Activated T-helper 2 cell treated with anti-CD3 and anti-CD28 coated beads, Interferon-gamma antibody, Interleukin-2, Interleukin-4, amounts not matched to agents 10 μg/mL and 5 μg/mL and 100 μg/mL, durations not matched to agents 14 hours and 24 hours and 36 hours (primary cell): ENCODE measurements around the gene CEACAM4. TPM values are rescaled to one million over a fixed set of nuclear protein-coding genes. Genes with fewer than 3 reads are reported as not detected.
A peak's percentile ranks its signal among the peaks of the same experiment; 100 is the strongest.

Experiments used
- DNase-seq: peaks from one replicate; pipeline ENCODE4 v3.0.0; 2021; ENCODE audit warnings: low spot score
- H3K27ac Mint-ChIP-seq: one replicate; pipeline ENCODE4 v1.8.0; 2021; ENCODE audit warnings: mixed read lengths
- H3K27me3 Mint-ChIP-seq: one replicate; pipeline ENCODE4 v1.8.0; 2021; ENCODE audit warnings: low read depth, mixed read lengths
- H3K36me3 Mint-ChIP-seq: one replicate; pipeline ENCODE4 v1.8.0; 2021; ENCODE audit warnings: low read depth, mixed read lengths
- H3K4me1 Mint-ChIP-seq: one replicate; pipeline ENCODE4 v1.8.0; 2021; ENCODE audit warnings: low read depth, mixed read lengths
- H3K4me3 Mint-ChIP-seq: one replicate; pipeline ENCODE4 v1.8.0; 2021; ENCODE audit warnings: low read depth, mild to moderate bottlenecking, moderate library complexity, mixed read lengths
- H3K9me3 Mint-ChIP-seq: one replicate; pipeline ENCODE4 v1.8.0; 2021; ENCODE audit warnings: mixed read lengths
- intact Hi-C: fragments of 100-400 bp; cut with micrococcal nuclease; formaldehyde crosslinking; loops from one replicate; pipeline ENCODE4 v1.15.1; 2023
- total RNA-seq: library from RNA; stranded (reverse); gene quantifications from 2 replicates; pipeline ENCODE4 v1.2.3, GENCODE V29; 2022

Gene CEACAM4
- total RNA-seq, 1 donor from 2014 or later: not detected

DNA sequence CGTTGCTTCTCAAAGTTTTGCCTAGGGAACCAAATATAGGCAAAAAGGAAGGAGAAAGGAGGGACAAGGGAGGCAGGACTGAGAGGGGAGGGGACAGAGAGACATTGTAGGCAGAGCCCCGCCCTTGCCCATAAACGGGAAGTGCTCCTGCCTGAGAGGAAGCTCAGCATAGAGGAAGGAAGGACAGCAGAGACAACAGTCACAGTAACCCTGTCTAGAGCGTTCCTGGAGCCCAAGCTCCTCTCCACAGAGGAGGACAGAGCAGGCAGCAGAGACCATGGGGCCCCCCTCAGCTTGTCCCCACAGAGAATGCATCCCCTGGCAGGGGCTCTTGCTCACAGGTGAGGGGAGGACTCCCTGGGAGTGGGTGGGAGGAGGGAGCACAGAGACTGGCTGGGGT lies 50.9 kb downstream of the CEACAM4 start, which contains the start of gene CEACAM21:
TSS of gene CEACAM21 (plus strand) at position 169 of the 400 bp plus-strand sequence. CDS start at position 278, 109 bp downstream.
- peak within 1 kb of the TSS; percentile 80 for H3K4me3 Mint-ChIP-seq
- H3K4me1 Mint-ChIP-seq: peaks cover 19% of the 10 kb centered on the region
- intact Hi-C loops: no loop called here
- peak; percentile 53 for DNase-seq
- peaks cover 10% of the 10 kb centered on the region for H3K9me3 Mint-ChIP-seq
- no peaks in the 10 kb centered on the region for H3K27me3 Mint-ChIP-seq
- H3K27ac Mint-ChIP-seq: peak within 1 kb of the TSS; percentile 85
- H3K36me3 Mint-ChIP-seq: peaks cover 37% of the 10 kb centered on the region

DNA sequence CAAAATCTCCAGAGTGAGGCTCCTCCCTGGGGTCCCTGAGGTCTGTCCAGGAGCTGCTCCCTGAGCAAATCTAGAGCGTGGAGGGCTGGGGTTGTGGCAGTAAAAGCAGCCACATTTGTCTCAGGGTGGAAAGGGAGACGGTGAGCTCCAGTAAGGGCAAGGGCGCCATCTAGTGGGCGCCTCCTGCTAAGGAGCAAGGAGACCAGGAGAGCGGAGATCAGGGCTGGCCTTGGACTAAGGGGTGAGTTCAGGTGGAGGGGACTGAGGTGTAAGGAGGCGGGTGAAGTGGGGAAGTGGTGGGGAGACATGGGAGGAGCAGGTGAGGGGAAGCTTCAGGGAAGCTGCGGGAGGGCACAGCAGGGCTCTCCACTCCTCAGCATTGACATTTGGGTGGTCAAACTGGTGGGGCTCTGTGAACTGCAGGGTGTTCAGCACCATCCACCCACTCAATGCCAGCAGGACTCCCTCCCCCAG lies 56.2 kb downstream of the CEACAM4 start:
- peak; percentile 72 for DNase-seq
- H3K27ac Mint-ChIP-seq: no peak overlapping the region
- H3K36me3 Mint-ChIP-seq: peaks cover 18% of the 10 kb centered on the region
- H3K4me3 Mint-ChIP-seq: no peak overlapping the region
- intact Hi-C loops: loop anchor here (1.0 to 2.0 kb wide), 2 partner anchors 28 to 121 kb away; no protein-coding TSS in a partner anchor
- H3K9me3 Mint-ChIP-seq: no peaks in the 10 kb centered on the region
- peaks cover 2% of the 10 kb centered on the region for H3K27me3 Mint-ChIP-seq
- H3K4me1 Mint-ChIP-seq: peaks cover 9% of the 10 kb centered on the region

DNA sequence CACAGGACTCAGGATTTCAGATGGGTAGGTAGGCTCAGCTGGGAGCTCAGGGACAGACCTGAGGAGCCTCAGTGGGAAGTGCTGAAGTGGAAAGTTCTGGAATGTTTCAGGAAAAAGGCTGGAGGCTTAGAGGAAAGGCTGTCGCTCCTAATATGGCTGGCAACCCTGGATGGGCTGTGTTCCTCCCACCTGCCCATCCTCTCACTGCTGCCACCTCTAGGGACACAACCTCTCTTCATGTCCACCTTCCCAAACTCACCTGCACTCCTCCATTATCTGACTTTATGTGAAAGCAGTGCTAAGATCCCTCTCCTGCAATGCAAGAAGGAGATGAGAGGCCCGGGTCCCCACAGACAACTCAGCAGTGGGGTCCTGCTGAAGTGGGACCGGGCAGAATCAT lies 56.7 kb downstream of the CEACAM4 start:
- no peak overlapping the region for H3K4me3 Mint-ChIP-seq
- peaks cover 2% of the 10 kb centered on the region for H3K27me3 Mint-ChIP-seq
- no peaks in the 10 kb centered on the region for H3K9me3 Mint-ChIP-seq
- no peak for DNase-seq
- intact Hi-C loops: loop anchor here (1.0 to 2.0 kb wide), 2 partner anchors 27 to 121 kb away; no protein-coding TSS in a partner anchor
- peaks cover 6% of the 10 kb centered on the region for H3K4me1 Mint-ChIP-seq
- peaks cover 21% of the 10 kb centered on the region for H3K36me3 Mint-ChIP-seq
- H3K27ac Mint-ChIP-seq: no peak overlapping the region

DNA sequence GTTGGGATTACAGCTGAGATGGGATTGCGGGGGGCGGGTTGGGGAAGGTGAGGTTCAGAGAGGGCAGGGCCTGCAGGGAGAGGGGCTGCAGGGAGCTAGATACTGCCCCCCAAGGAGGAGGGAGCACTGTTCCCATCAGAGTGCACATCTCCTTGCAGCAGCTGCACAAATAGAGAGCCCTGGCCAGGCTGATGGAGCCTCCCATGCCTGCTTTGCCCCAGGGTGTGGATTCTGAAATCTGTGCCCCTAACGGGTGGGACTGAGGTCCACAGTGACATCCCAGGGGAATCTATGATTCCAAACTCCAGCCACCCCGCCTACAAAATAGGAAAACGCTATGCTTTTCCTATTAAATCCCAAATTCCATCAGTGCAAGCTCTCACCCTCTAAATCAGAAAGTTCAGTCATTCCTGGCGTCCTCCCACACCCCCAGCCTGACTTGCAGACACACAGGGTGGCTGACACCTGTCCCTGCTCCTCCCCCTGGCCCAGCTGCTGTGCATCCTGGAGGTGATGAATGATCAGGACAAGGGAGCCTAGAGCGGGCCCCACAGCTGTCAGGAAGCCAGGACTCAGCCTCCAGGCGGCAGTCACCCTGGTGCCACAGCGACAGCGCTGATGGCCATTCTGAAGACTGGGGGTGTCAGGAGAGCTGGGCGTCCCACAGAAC lies 57.3 kb downstream of the CEACAM4 start:
- Mint-ChIP-seq H3K4me1 (peaks cover 7% of the 10 kb centered on the region), H3K4me3 (no peak overlapping the region), H3K36me3 (peaks cover 23% of the 10 kb centered on the region), H3K27ac (no peak overlapping the region), H3K27me3 (peaks cover 3% of the 10 kb centered on the region), H3K9me3 (no peaks in the 10 kb centered on the region)
- intact Hi-C loops: loop anchor here (1.0 to 2.0 kb wide), 2 partner anchors 27 to 120 kb away; no protein-coding TSS in a partner anchor
- no peak for DNase-seq

Other genes starting within 250 kb of the CEACAM4 start
- 50.4 and 54.3 TPM in 2 replicates for gene EXOSC5, start 229.7 kb downstream of the CEACAM4 start, total RNA-seq
- 18.9 and 20.5 TPM in 2 replicates for gene BCKDHA, start 229.3 kb downstream of the CEACAM4 start, total RNA-seq
- gene B3GNT8, start 199.7 kb downstream of the CEACAM4 start, total RNA-seq: 0.96 and 0.97 TPM in 2 replicates
- 58.3 and 60.8 TPM in 2 replicates for gene DMAC2, start 187.2 kb downstream of the CEACAM4 start, total RNA-seq
- not detected in 2 replicates for gene ERICH4, start 183.9 kb downstream of the CEACAM4 start, total RNA-seq
- gene CEACAM21, start 50.9 kb downstream of the CEACAM4 start, total RNA-seq: 16.6 and 19.4 TPM in 2 replicates
- not detected in 2 replicates for gene CEACAM7, start 61.2 kb upstream of the CEACAM4 start, total RNA-seq
- gene CEACAM5, start 81.6 kb upstream of the CEACAM4 start, total RNA-seq: not detected in 2 replicates
- gene CEACAM6, start 128.5 kb upstream of the CEACAM4 start, total RNA-seq: not detected in 2 replicates
- not detected in 2 replicates for gene CEACAM3, start 169.5 kb upstream of the CEACAM4 start, total RNA-seq
- gene LYPD4, start 217.6 kb upstream of the CEACAM4 start, total RNA-seq: not detected in 2 replicates
- not detected in 2 replicates for gene DMRTC2, start 218.0 kb upstream of the CEACAM4 start, total RNA-seq
- gene RPS19, start 233.2 kb upstream of the CEACAM4 start, total RNA-seq: 2,928 and 2,943 TPM in 2 replicates